GM12891 (cell line): Measurements from ENCODE around the gene FCGR2B.
"Not testable (repeated sequence)": the region's sequence is repeated elsewhere in the genome, so short reads cannot be mapped to it uniquely, and the experiment has no call there.

Experiments
- DNase-seq: peaks from one replicate; pipeline ENCODE4 v3.0.0; 2011; ENCODE audit warnings: low spot score; ENCODE audit not compliant: insufficient read length
- FAIRE-seq: peaks from 2 replicates; lab custom pipeline; 2011; peaks lifted over from hg19 to GRCh38; lab: Jason Lieb, UNC
- PAX5 ChIP-seq: IDR thresholded peaks from 2 replicates; pipeline ENCODE4 v1.6.1; 2011; ENCODE audit warnings: low read length, moderate library complexity, mild to moderate bottlenecking; ENCODE audit not compliant: insufficient read depth, severe bottlenecking
- POLR2A ChIP-seq: IDR thresholded peaks from 2 replicates; pipeline ENCODE4 v1.6.1; 2011; ENCODE audit warnings: low read depth, low read length, control low read depth
- POLR2AphosphoS5 ChIP-seq: IDR thresholded peaks from 2 replicates; pipeline ENCODE4 v1.6.1; 2011; ENCODE audit warnings: low read depth, low read length, control low read depth
- POU2F2 ChIP-seq: IDR thresholded peaks from 2 replicates; pipeline ENCODE4 v1.6.1; 2011; ENCODE audit warnings: low read depth, mild to moderate bottlenecking, control low read depth, low read length, moderate library complexity
- SPI1 ChIP-seq: IDR thresholded peaks from 2 replicates; pipeline ENCODE4 v1.6.1; 2011; ENCODE audit warnings: low read depth, low read length, control low read depth
- TAF1 ChIP-seq: IDR thresholded peaks from 2 replicates; pipeline ENCODE4 v1.6.1; 2011; ENCODE audit warnings: low read depth, low read length, control low read depth

Gene FCGR2B

DNA sequence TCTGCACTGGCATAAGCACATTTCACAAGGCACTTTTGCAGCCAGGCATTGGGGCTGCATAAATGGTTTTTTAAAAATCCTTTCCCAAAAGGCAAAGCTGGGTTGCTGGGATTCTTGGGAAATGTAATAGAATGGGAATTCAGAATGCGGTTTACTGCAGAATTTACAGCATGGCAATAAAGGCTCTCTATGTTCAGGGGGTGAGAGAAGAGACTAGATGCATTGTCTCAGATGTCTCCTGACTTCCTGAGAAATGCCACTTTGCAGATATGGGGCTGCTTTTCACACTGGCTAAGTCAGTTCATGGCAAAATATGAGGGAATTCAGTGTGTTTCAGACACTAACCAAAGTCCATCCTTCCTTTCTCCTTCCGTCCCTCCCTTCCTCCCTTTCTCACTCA is 13.5 kb downstream of the FCGR2B start:
- DNase-seq (no peak), FAIRE-seq (no peak)
- TF ChIP-seq POLR2A: no peak
- TF ChIP-seq SPI1: no peak

DNA sequence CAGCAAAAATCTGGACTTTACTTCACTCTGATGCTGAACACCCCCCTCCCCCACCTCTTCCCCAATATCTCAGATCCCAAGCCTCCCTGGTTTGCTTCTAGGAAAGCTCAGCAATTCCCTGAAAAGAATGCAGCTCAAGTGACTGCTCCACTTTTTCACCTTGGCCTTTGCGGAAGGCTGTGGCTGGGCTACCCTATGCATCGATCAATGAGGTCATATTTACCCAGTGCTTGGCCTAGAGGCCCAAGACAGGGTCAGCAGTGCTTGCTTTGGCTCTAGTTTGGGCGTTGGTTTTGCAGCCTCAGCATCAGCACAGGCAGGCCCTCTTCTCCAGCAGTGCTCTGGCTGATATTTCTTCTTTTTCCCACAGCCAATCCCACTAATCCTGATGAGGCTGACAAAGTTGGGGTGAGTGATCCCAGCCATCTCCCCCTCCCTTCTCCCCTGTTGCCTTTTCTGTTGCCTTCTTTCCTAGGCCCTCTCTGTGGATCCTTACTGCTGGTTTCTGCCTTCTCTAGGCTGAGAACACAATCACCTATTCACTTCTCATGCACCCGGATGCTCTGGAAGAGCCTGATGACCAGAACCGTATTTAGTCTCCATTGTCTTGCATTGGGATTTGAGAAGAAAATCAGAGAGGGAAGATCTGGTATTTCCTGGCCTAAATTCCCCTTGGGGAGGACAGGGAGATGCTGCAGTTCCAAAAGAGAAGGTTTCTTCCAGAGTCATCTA is 14.2 kb downstream of the FCGR2B start:
- FAIRE-seq (no peak), DNase-seq (no peak)
- TF ChIP-seq TAF1: no peak
- TF ChIP-seq POU2F2: no peak
- TF ChIP-seq POLR2AphosphoS5: no peak
- no peak for TF ChIP-seq POLR2A
- no peak for TF ChIP-seq SPI1
- no peak for TF ChIP-seq PAX5

DNA sequence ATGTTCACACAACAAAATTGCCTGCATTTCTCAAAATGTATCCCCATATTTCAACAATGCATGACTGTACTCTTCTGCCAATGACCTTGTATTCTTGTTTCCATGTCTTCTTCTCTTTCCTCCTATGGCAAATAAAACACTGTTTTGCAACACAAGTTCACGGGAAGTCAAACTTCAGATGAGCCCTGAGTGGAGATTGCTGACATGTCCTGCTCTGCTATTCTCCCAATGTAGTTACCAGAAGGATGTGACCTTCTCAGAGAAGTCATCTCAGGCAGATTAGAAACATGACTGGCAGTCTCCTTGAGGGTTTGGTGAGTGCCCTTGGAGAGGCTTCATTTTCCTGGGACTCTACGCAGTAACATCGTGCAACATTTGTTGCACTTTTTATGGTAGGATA is 15.6 kb downstream of the FCGR2B start:
- DNase-seq (no peak), FAIRE-seq (no peak)
- no peak for TF ChIP-seq PAX5
- TF ChIP-seq POU2F2: no peak
- no peak for TF ChIP-seq TAF1

DNA sequence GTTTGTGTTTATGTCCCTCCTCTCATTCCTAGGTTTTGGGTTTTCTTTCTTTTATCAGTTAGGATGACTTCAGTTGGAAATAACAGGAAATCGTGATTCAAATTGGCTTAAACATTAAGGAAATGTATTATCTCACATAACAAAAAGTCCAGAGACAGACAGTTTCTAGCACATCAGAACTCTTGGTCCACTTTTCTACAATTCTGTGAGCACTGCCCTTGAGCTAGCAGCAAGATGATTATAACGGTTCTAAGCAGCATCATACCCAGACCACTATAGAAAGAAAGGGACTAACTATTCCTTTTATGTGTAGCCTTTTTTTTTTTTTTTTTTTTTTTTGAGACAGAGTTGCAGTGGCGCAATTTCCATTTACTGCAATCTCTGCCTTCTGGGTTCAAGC is 18.9 kb downstream of the FCGR2B start:
- DNase-seq (no peak), FAIRE-seq (no peak)
- TF ChIP-seq SPI1 (no peak), POLR2A (no peak), POU2F2 (no peak), PAX5 (no peak), POLR2AphosphoS5 (no peak), TAF1 (no peak)

DNA sequence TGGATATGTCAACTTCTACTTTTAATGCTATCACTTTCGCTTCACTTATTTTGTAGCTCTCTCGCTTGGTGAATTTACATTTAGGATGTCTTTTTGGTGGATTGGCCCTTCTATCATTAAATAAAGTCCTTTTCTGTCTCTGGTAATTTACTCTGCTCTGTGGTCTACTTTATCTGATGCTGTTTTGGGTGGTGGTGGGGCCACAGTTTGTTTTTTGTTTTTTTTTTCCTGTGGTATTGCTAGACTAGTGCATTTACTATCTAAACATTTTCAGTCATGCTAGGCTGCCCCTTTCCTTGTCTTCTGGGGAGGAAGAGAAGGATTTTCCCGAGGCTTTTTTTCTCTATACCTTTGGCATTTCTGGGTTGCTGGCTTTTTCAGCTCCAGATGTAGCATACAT is 26.0 kb downstream of the FCGR2B start:
- FAIRE-seq (no peak), DNase-seq (no peak)
- TF ChIP-seq POLR2A (no peak), POLR2AphosphoS5 (no peak), TAF1 (no peak), PAX5 (no peak), SPI1 (no peak), POU2F2 (no peak)

DNA sequence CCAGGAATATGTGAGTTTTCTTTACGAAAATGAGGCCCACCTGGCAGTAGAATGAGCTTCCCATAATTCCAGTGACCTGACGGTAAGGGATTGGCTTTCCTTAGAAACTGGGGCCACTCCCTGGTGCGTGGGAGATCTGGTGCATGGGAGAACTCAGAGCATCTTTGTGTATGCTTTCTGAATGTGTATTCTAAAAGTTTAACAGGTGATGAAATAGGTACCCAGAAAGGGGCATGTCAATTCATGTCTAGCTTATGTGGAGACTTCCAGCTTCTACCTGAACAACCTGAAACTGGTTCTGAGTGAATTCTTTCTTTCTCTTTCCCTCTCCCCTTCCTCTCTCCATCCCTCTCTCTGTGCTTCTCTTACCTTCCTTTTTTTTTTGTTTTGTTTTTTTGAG is 28.9 kb downstream of the FCGR2B start:
- no peak for TF ChIP-seq TAF1
- TF ChIP-seq PAX5: no peak
- TF ChIP-seq SPI1: no peak
- TF ChIP-seq POLR2AphosphoS5: no peak
- TF ChIP-seq POU2F2: no peak
- TF ChIP-seq POLR2A: no peak
- DNase-seq (no peak), FAIRE-seq (no peak)

DNA sequence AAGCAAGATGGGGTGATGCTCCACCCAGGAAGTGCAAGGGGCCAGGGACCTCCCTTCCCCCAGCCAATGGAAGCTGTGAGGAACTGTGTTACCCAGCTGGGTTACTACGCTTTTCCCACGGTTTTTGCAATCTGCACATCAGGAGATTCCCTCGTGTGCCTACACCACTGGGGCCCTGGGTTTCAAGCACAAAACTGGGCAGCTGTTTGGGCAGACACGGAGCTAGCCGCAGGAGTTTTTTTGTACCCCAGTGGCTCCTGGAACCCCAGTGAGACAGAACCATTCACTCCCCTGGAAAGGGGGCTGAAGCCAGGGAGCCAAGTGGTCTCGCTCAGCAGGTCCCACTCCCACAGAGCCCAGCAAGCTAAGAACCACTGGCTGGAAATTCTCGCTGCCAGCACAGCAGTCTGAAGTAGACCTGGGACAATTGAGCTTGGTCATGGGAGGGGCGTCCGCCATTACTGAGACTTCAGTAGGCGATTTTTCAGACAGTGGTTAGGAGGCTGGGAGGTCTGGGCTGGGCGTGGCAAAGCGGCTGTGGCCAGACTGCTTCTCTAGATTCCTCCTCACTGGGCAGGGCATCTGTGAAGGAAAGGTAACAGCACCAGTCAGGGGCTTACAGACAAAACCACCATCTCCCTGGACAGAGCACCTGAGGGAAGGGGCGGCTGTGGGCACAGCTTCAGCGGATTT is 30.2 kb downstream of the FCGR2B start:
- FAIRE-seq, DNase-seq: not testable (repeated sequence)

DNA sequence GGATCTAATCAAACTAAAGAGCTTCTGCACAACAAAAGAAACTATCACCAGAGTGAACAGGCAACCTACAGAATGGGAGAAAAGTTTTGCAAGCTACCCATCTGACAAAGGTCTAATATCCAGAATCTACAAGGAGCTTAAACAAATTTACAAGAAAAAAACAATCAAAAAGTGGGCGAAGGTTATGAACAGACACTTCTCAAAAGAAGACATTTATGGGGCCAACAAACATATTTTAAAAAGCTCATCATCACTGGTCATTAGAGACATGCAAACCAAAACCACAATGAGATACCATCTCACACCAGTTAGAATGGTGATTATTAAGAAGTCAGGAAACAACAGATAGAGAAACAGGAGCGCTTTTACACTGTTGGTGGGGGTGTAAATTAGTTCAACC is 35.4 kb downstream of the FCGR2B start:
- FAIRE-seq, DNase-seq: not testable (repeated sequence)

DNA sequence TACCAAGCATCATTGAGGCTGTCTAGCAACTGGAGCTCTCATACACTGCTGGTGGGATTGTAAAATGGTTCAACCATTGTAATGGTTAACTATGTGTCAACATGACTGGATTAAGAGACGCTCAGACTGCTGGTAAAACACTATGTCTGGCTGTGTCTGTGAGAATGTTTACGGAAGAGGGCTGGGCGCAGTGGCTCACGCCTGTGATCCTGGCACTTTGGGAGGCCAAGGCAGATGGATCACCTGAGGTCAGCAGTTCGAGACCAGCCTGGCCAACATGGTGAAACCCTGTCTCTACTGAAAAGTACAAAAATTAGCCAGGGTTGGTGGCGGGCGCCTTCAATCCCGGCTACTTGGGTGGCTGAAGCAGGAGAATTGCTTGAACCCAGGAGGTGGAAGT is 39.3 kb downstream of the FCGR2B start:
- FAIRE-seq (no peak), DNase-seq (no peak)
- TF ChIP-seq POLR2AphosphoS5 (no peak), TAF1 (no peak), POU2F2 (no peak), SPI1 (no peak), PAX5 (no peak), POLR2A (no peak)

DNA sequence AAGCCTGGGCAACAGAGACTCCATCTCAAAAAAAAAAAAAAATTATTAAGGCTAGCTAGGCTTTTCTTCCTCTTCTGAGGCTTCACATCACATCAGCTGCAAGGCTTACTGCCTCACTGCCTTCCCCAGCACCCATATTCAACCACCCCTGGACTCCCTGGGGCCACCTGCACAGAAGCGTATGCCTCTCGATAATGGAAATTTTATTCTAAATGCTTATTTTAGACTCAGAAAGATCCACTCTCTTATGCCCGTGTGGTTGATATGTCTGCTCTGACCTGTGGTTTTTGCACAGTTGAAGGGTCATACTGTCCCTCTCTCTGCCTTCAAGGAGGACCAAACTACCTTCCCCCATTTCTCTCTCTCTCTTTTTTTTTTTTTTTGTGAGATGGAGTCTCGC is 42.6 kb downstream of the FCGR2B start:
- TF ChIP-seq POLR2AphosphoS5: no peak
- no peak for TF ChIP-seq POLR2A
- TF ChIP-seq PAX5: no peak
- no peak for TF ChIP-seq TAF1
- no peak for TF ChIP-seq SPI1
- no peak for TF ChIP-seq POU2F2
- no peak for DNase-seq
- no peak for FAIRE-seq

DNA sequence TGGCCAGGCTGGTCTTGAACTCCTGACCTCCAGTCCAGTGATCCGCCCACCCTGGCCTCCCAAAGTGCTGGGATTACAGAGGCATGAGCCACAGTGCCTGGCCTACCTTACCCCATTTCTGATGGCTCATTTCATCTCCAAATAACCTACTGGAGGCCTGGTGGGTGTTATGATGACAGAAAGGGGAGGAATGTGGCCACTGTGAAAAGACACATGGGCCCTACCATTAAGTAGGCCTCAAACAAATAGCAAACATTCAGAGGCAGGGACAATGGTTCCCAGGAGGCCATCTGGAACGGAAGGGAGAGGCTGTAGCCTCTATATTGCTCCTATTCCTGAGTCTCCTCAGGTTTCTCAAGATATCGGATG is 43.2 kb downstream of the FCGR2B start:
- no peak for FAIRE-seq
- TF ChIP-seq PAX5 (no peak), POLR2A (no peak)
- DNase-seq: no peak
